PC-9 (cell line): ENCODE measurements around the gene NLRP8.

ENCODE experiments used
- CTCF ChIP-seq: fragments of 200-600 bp; sonication (generic); conservative IDR thresholded peaks from 2 replicates; pipeline ENCODE4 v1.6.1; 2017; ENCODE audit warnings: mixed run types, antibody characterized with exemption, mild to moderate bottlenecking, moderate library complexity
- EZH2 ChIP-seq: fragments of 200-600 bp; sonication (generic); IDR thresholded peaks from 2 replicates; pipeline ENCODE4 v1.8.0; 2017; ENCODE audit warnings: antibody characterized with exemption, low read depth

DNA sequence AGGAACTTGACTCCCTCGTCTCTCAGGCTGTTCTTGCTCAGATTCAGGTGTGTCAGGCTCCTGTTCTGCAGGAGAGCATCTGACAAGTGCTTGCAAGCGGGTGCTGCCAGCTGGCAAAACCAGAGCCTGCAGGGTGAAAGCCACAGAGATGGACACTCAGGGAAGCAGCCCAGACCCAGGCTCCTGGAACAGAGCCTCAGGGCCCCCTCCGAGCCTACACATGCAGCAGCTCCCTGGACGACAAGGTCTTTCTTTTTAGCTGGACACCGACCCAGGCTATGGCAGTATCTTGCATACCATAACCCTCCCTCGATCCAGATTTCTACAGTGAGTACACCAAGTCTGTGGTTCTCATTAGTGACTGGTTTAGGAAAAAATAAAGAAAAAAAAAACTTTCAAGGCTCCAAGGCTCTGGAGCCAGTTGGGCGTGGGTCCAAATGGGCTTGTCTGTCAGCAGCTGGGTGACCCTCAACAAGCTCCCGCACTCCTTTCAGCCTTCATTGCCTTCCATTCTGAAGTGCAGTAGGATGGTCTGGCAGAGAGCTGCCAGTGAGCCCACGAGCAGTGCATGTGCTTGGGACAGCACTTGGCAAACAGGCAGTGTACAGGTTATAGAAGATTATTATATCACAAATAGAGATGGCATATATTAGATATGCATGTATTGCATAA is 45.4 kb upstream of the NLRP8 start:
- TF ChIP-seq CTCF = no peak
- TF ChIP-seq EZH2 = no peak
